GM19099 (cell line): ENCODE measurements around the gene TAPT1.

Experiments
- POLR2A ChIP-seq: IDR thresholded peaks from 3 replicates; pipeline ENCODE4 v1.6.1; 2011; ENCODE audit warnings: low read depth; ENCODE audit not compliant: insufficient read length; ENCODE audit errors: extremely low read depth

The TAPT1 gene

DNA sequence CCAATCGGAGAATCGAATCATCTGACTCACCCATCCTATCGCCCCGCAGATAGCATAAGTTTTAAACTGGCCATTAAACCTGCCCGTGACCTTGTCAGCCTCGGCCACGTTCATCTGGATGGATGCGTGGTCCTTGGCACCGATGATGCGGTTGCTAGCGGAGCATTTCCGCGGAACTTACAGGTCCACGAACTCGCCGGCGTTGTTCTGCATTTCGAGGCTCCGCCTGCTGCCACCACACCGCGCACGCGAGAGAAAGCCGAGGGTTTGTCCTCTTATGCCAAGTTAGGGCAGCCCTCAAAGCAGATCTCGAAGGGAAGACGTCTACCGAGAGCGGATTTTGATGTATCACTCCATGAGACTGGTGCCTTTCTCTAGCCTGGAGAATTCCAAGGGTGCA is 30.1 kb upstream of the TAPT1 start:
- TF ChIP-seq POLR2A: no peak

DNA sequence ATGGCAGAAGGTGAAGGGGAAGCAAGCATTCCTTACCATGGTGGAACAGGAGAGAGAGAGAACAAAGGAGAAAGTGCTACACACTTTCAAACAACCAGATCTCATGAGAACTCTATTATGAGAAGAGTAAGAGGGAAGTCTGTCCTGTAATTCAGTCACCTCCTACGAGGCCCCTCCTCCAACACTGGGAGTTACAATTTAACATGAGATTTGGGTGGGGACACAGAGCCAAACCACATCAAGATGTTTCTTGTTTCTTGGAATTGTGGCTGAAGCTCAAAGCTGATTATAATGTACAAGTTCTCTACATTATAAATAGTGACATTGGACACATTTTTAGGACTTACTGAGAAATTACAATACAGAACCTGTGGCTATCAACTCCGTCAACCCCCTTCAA is 29.5 kb upstream of the TAPT1 start:
- TF ChIP-seq POLR2A: no peak

DNA sequence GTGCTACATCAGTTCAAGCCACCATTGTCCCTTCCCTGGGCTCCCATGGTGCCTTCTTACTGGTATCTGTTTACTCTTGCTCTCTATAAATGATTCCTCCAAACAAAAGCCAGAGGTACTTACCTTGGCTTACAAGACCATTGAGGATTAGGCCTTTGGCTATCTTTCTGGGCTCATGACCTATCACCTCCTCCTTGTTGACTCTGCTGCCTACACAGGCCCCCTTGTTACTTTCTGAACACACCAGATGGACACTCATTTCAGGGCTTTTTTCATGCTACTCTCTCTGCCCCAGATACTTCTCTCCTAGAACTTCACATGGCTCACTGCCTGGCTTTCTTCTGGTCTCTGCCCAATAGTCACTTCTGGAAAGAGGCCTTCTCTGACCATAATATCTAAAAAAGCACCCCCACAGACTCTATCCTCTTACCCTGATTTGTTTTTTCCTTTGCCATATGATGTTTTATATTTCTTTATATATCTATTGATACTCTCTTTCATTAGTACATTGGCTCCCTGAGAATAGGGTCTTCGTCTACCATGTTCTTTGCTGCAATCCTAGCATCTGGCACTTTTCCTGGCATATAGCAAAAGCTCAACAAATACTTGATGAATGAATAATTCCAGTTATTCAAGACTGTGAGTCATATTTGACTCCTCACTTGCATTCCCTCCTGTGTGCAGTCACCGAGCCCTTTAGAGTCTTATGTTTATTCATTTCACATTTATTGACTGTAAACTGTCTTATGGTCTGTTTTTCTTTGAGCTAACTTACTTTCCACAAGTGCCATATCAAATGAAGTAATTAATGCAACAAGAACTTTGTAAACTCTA is 27.1 kb upstream of the TAPT1 start:
- TF ChIP-seq POLR2A: no peak

DNA sequence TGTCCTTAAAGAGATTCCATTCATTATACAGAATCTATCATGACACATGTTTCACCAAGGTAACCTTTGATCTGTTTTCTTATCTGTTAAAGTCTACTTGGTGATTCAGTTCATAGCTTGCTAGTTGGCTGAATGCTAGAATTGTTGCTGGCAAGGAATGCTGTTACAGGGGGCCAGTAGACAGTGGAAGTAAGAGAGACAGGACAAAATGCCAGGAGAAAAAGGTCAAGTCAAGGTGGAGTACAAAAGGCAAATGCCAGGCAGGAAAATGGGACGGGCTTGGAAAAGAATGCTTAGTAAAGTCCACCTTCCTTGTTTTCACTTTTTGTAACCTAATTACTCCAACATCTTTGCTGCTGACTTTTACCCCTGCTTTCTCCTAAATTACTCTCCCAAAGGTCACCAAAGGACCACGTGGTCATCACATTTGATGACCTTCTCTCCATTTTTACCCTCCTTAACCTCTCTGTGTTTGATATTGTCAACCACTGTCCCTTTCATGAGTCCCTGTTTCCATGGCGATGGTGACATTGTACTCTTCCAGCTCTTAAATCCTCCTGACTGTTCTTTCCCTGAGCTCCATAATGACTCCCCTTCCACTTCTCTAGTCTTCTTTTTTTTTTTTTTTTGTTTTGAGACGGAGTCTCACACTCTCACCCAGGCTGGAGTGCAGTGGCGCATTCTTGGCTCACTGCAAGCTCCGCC is 24.5 kb upstream of the TAPT1 start:
- no peak for TF ChIP-seq POLR2A

DNA sequence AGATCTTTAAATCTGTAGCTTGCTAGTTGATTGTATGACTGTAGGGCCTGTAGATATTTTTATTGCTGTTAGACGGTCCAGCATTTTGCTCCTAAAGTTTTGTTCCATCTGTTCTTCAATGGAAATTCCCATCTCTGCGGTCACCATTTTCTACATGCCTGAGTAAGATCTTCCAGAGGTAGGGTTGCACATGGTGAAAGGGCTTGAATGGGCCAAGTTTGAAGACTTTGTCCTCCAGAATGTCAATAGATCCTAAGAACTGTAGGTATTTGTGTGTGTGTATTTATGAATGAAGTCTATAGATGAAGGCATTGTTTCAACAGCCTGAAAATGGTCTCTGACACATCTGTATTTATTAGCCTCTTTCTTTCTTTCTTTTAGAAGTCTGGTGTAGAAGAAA is 22.3 kb upstream of the TAPT1 start:
- no peak for TF ChIP-seq POLR2A

DNA sequence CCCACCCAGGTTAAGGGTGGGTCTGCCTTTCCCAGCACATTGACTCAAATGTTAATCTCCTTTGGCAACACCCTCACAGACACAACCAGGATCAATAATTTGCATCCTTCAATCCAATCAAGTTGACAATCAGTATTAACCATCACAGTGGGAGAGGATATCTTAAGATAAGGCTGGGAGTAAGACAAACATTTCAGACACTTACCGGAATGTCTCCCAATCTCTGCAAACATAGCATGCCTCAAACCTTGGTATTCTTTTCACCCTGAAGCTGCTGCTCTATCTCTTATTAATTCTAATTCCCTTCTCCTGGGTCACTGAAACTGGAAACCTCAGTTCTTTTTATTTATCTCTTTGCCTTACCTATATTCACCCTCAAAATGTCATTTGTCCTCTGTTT is 19.0 kb upstream of the TAPT1 start:
- TF ChIP-seq POLR2A: no peak

DNA sequence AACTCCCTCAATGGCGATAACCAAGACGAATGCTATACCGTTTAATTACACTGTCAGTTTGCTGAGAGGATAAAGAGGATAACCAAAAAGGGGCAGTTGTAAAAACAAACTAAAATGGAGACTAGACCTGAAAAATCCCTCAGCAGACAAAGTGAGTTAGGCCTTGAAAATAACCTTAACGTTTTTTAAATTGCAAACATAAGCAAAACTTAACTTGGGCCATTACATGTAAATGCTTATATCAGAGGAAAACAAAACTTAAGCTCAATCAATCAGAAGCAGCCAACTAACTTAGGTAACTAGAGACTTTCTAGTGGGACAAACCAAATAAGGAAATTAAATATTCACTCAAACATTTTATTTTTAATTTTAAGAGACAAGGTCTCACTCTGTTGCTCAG is 17.0 kb upstream of the TAPT1 start:
- no peak for TF ChIP-seq POLR2A

DNA sequence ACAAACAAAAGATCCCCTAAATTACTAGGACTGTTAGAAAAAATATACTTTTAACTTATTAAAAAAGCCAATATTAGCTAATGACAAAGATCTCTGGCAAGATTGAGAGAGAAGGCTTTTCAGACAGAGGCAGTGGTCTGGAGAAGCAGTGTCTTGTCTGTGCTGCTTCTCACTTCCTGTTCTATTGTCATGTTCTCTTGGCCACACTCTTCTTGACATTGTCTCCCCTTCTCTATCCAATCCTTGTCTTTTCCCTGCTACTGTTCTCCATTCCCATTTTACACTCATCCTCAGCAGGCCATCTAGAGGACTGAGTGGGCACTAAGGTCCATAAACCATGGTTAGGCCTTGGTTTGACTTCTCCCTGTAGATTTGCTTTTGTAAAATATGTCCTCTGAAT is 14.0 kb upstream of the TAPT1 start:
- TF ChIP-seq POLR2A: no peak

DNA sequence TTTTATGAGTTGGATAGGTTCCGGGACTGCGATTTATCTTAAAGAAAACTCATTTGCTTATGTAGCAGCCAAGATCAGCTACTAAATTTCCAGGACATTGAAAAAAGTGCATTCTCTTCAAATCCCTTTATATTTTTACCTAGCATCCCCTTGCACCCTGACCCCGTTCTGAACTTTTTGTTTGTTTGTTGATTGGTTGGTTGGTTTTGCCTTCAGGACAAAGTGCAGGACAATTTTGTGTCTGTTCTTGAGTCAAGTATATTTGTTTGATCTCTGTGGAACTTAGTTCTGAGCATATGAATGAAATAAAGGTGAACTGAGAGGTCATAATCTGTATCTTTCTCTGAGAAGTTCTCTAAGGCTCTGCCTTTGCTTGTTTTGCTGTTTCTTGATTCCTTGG is 12.8 kb upstream of the TAPT1 start:
- TF ChIP-seq POLR2A: no peak

DNA sequence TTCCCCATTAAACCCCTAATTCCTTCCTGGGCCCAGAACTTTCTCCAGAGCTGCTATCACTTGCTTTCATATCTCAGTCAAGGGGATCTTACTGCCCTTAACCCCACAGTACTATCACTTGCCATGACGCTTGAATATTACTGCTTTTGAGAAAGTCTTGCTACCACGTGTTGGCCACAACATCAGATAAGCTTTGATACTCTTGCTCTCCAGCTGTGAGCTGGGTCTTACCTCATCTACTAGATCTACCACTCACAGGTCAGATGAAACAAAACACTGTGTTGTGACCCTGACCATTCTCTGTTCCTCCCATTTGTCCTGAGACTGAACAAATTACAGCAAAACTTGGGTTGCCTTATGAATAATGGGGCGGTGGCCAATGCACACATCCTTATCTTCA is 12.1 kb upstream of the TAPT1 start:
- no peak for TF ChIP-seq POLR2A

DNA sequence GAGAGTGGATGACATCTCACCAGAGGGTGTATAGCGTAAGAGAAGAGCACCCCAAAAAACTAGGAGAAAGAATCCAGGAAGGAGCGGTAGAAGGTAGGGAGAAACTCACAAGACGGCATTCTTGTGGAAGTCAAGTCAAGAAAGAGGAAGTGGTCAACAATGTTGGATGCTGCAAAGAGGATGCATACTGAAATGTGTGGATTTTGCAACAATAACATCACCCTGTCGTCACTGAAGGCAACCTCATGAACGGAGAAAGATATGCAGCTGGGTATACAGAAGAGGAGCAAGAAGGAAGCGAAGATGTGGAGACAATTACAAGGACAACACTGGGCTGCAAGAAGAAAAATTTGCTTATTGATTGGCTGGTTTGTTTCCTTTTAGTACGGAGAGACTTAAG is 11.4 kb upstream of the TAPT1 start:
- no peak for TF ChIP-seq POLR2A

DNA sequence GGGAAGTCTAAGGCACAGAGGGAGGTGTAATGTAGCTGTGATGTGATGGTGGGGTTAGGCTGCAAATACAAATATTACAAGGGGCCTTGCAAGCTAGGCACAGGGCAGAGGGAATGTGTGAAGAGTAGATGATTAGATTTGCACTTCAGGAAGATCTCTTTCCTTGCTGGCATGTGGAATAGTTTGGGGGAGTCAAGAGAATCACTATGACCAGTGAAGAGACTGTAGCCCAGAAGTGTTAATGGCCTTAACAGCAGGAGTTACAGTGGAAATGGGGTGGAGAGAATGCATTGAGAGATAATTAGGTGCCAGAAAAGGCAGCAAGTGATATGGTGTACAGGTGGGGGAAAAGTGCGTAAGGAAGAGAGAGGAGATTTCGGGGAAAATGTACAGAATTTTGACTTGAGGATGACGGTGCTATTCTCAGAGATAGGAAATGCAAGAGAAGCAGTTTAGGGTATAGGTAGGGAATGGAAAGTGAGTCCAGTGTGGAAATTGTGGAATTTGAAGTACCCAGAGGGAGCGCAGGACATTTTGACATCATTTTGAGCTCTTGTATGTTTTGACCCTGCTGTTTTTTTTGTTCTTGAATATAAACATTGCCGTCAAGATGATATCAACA is 10.2 kb upstream of the TAPT1 start:
- TF ChIP-seq POLR2A: no peak

DNA sequence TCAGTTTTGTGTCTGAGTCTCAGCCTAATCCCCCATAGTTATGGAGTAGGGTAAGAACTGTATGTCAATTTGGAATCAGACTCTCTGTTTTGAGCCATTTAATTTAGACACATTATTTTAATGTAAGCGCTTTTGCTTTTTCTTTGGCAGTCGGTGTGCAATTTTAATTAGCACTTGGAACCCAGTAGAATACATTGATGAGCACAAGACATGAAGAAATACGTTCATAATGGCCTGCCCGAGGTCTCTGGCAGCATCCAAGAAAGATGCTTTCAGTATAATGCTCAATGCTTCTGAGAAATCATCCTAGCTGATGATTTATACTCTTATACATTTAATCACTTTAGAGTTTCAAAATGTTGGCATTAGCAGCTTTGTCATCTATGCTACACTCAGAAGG is 8.9 kb upstream of the TAPT1 start:
- TF ChIP-seq POLR2A: no peak

DNA sequence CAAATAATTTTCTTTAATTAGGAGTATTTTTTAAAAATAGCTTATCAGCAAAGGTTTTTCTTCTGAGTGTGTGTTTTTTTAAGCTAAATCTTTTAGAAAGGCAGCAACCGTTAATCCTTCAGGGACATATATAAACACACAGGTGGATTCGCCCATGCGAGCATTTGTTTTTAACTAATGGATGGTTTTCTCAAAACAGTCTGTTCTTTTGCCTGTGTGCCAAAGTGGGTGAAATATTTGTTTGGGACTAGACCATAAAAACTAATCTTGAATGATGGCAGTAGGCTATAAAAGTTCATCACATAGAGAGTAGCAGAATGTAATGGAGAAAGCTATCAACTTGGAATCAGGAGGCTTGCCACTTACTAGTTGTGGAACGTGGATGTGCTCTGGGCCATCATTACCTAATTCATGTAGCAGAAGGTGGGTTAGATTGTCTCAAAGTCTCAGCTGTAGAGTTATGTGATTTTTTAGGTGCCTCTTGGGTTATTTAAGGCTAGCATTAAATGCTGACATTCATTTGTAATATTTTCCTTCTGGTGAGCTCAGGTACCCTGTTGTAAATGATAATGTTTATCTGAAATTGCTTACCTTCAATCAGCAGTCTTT is 7.4 kb upstream of the TAPT1 start:
- TF ChIP-seq POLR2A: no peak

DNA sequence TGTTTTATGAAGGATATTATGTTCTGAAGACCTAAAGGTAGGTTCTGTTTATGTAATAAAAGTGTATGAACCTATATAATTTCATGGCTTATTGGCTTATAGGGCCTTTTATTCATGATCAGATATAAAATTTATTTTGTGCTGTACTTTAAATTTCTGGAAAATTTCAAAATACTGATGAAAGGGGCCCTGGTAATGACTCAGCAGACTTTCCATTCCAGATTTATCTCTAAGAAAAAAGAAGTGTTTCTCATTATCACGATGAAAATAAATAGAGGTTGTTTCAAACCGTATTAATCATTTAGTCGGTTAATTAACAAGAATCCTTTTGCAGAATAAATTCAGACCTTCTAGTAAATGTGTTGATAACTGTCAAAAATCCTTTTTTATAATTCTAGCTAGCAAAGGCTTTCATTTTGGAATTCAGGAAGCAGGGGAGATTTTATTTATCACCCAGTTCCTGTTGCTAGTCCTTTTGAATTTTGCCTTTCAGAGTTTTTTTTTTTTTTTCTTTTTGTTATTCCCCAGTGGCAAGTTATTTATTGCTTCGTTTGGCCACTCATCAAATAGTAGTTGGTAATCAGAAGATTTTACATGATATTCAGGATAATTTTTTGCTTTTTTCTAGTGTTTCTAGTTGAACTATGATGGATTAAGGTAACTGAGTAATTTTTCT is 5.4 kb upstream of the TAPT1 start:
- TF ChIP-seq POLR2A: no peak
